Epithelial cell of esophagus (primary cell): Measurements from ENCODE around the gene NCOA7.

Experiments used
- DNase-seq: peaks from one replicate; pipeline ENCODE4 v3.0.0; 2010; ENCODE audit warnings: low read depth
- H3K4me3 ChIP-seq: 2 replicates; pipeline ENCODE4 v1.5.1; 2011; ENCODE audit warnings: mild to moderate bottlenecking, low read length, control low read depth
- TF ChIP-seq, protein P1 (sequence below): IDR thresholded peaks from 2 replicates; pipeline ENCODE4 v1.5.1; 2011; ENCODE audit warnings: low read depth, mild to moderate bottlenecking, low read length, control low read depth, inconsistent platforms; ENCODE audit not compliant: insufficient read depth; ENCODE audit errors: missing control alignments

Gene NCOA7

DNA sequence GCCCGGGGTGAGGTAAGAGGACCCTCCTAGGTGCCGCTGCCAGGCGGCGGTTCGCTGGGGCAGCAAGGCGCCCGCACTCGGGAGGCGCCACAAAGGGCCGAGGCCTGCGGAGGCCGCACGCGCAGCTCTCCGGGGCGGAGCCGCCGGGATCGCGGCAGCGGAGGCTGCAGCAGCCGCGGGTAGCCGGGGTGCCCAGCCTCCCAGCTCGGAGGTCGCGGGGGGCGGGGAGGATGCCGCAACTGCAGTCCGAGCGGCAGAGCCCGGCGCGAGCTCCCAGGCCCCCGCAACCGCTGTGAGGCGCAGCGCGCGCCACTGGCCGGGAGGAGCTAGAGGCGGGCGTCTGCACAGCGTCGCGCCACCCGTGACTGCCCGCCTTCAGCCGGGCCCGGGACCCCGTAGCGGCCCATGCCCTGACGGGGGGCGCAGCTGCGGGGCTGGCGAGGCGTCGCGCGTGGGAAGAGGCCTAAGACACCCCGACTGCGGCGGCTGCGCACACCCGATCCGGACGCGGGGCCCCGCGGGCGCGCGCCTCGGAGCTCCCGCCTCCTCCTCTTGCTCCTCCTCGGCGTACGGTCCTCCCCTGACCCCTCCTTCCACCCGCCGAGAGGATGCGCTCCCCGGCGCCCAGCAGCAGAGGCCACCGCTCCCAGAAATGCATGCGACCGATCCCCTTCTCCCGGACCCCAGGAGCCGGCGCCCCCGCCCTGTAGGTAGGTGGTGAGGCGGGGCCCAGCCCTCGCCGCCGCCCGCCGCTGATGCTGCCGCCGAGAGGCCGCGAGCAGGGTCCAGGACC lies at the start of gene NCOA7:
Gene NCOA7, plus strand, starts transcription at position 603 of the 793 bp plus-strand sequence. CDS start 24,395 bp downstream, outside the sequence.
- DNase-seq: peak; percentile 75
- H3K4me3 ChIP-seq: peak within 1 kb of the TSS; percentile 79
- TF ChIP-seq, protein P1, sequence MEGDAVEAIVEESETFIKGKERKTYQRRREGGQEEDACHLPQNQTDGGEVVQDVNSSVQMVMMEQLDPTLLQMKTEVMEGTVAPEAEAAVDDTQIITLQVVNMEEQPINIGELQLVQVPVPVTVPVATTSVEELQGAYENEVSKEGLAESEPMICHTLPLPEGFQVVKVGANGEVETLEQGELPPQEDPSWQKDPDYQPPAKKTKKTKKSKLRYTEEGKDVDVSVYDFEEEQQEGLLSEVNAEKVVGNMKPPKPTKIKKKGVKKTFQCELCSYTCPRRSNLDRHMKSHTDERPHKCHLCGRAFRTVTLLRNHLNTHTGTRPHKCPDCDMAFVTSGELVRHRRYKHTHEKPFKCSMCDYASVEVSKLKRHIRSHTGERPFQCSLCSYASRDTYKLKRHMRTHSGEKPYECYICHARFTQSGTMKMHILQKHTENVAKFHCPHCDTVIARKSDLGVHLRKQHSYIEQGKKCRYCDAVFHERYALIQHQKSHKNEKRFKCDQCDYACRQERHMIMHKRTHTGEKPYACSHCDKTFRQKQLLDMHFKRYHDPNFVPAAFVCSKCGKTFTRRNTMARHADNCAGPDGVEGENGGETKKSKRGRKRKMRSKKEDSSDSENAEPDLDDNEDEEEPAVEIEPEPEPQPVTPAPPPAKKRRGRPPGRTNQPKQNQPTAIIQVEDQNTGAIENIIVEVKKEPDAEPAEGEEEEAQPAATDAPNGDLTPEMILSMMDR: no peak

GRCh38 chr6:125741336-125741735 lies 49.4 kb upstream of the NCOA7 start:
- H3K4me3 ChIP-seq: no peak overlapping the region
- DNase-seq: no peak
- TF ChIP-seq, protein P1: no peak

GRCh38 chr6:125742024-125742423 lies 48.7 kb upstream of the NCOA7 start:
- DNase-seq: no peak
- H3K4me3 ChIP-seq: no peak overlapping the region
- TF ChIP-seq, protein P1: no peak

GRCh38 chr6:125742464-125743120 lies 48.2 kb upstream of the NCOA7 start:
- TF ChIP-seq, protein P1: no peak
- no peak for DNase-seq

DNA sequence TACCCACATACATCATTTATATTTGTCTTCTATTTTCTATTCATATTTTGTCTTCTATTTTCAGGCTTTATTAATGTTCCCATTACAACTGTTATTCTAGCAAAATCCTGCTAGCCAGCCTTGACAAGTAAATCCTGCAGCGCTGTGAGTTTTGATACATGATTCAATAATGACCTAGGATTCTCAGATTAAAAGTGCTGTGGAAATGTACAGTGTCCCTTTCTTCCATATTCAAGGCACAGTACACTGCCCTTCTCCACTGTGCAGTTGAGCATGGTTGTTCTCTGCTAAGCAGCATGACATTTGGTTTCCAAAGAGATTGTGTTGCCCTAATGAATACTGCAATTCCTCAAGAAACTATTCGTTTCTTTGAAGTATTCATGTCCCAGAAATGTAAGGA lies 47.2 kb upstream of the NCOA7 start:
- no peak overlapping the region for H3K4me3 ChIP-seq
- TF ChIP-seq, protein P1: no peak
- no peak for DNase-seq

More at GRCh38 chr6:125742464-125743120, 48.2 kb upstream of the NCOA7 start:
- no peak overlapping the region for H3K4me3 ChIP-seq

- no peak for DNase-seq
- TF ChIP-seq, protein P1: no peak
- no peak overlapping the region for H3K4me3 ChIP-seq
Measured at GRCh38 chr6:125745281-125746018, 45.3 kb upstream of the NCOA7 start.
